BLaER1 treated with 17β-estradiol and CSF1 and Interleukin-3, amounts not matched to agents 10 nM and 100 nM (cell line): ENCODE results near the gene JMJD6.
"Not testable (repeated sequence)": the region's sequence is repeated elsewhere in the genome, so short reads cannot be mapped to it uniquely, and the experiment has no call there.

Source experiments
- H3K27ac ChIP-seq, 11 experiments: shearing (Covaris generic); formaldehyde crosslinking; 2 replicates each; pipeline ENCODE4 v1.8.1; 2022
- H3K27me3 ChIP-seq, 11 experiments: shearing (Covaris generic); formaldehyde crosslinking; 2 replicates each; pipeline ENCODE4 v1.8.1; 2022
- H3K36me3 ChIP-seq, 11 experiments: shearing (Covaris generic); formaldehyde crosslinking; 2 replicates each; pipeline ENCODE4 v1.8.1; 2022
- H3K4me1 ChIP-seq, 10 experiments: shearing (Covaris generic); formaldehyde crosslinking; 2 replicates each; pipeline ENCODE4 v1.8.1; 2022
- H3K4me2 ChIP-seq, 11 experiments: shearing (Covaris generic); formaldehyde crosslinking; 2 replicates each; pipeline ENCODE4 v1.8.1; 2022
- H3K4me3 ChIP-seq, 10 experiments: shearing (Covaris generic); formaldehyde crosslinking; 2 replicates each; pipeline ENCODE4 v1.8.1; 2022
- H3K9ac ChIP-seq, 11 experiments: shearing (Covaris generic); formaldehyde crosslinking; 2 replicates each; pipeline ENCODE4 v1.8.1; 2022
- H3K9me3 ChIP-seq, 11 experiments: shearing (Covaris generic); formaldehyde crosslinking; replicated peaks in 1 of 11; 2 replicates each; pipeline ENCODE4 v1.8.1; 2022
- H4K20me1 ChIP-seq, 11 experiments: shearing (Covaris generic); formaldehyde crosslinking; 2 replicates each; pipeline ENCODE4 v1.8.1; 2022
- Cebpa-rat ChIP-seq, 11 experiments: shearing (Covaris generic); IDR thresholded peaks; 2 replicates each; pipeline ENCODE4 v1.8.1; 2022

The JMJD6 gene

DNA sequence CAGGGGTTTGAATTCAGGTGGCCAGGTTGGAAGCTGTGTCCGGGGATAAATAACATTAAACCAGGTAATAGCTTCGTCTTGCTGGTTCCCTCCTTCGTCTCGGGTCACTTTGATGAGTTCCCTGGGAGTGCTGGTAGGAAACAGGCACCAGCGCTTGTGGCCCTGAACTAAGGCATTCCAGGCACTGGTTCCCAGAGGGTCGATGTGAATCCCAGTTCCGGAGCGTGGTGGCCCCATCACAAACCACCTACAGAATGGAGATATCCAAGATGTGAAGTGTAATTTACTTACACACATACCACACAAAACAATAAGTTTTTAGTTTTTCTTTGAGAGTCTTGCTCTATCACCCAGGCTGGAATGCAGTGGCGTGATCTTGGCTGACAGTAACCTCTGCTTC, 2.6 kb downstream of the JMJD6 start:
- Histone ChIP-seq H3K9me3 (no peaks in the 10 kb centered on the region), H3K4me1 (peaks cover 54 to 70% (median 62%) of the 10 kb centered on the region in 10 experiments), H3K4me3 (peak overlapping the region in 2 of 10 experiments; percentile 15 to 89; a peak in 4 of 20 replicates), H3K27ac (peak overlapping the region in 2 of 11 experiments; percentile 22 to 99; a peak in 2 of 22 replicates), H3K36me3 (peaks cover 57 to 67% (median 64%) of the 10 kb centered on the region in 11 experiments), H4K20me1 (peaks cover 17 to 87% (median 60%) of the 10 kb centered on the region in 11 experiments; a peak in 18 of 22 replicates), H3K9ac (peak overlapping the region in 10 of 11 experiments; percentile 29 to 98 (median 95); a peak in 11 of 22 replicates), H3K27me3 (no peaks in the 10 kb centered on the region), H3K4me2 (peak overlapping the region; percentile 87 to 99 (median 94); a peak in 20 of 22 replicates)
- no peak for TF ChIP-seq Cebpa-rat (IDR thresholded peaks at IDR 0.05)

DNA sequence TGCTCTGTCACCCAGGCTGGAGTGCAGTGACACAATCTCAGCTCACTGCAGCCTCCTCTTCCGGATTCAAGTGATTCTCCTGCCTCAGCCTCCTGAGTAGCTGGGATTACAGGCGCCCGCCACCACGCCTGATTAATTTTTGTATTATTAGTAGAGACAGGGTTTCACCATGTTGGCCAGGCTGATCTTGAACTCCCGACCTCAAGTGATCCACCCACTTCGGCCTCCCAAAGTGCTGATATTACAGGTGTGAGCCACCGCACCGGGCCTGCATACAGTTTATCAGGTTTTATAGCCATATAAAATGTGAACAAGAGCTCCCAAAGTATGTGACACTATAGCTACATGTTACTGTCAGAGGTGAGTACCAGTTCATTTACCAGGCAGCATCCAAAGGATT, 3.4 kb downstream of the JMJD6 start:
- not testable (repeated sequence) for H3K4me3 ChIP-seq, H3K9ac ChIP-seq, H3K27ac ChIP-seq, H3K9me3 ChIP-seq, H3K27me3 ChIP-seq
- Histone ChIP-seq H4K20me1 (peaks cover 17 to 87% (median 58%) of the 10 kb centered on the region in 11 experiments; a peak in 18 of 22 replicates), H3K4me1 (peaks cover 48 to 70% (median 55%) of the 10 kb centered on the region in 10 experiments), H3K4me2 (peak overlapping the region in 8 of 11 experiments; percentile 9 to 98 (median 20); a peak in 6 of 22 replicates), H3K36me3 (peaks cover 65 to 76% (median 73%) of the 10 kb centered on the region in 11 experiments)

DNA sequence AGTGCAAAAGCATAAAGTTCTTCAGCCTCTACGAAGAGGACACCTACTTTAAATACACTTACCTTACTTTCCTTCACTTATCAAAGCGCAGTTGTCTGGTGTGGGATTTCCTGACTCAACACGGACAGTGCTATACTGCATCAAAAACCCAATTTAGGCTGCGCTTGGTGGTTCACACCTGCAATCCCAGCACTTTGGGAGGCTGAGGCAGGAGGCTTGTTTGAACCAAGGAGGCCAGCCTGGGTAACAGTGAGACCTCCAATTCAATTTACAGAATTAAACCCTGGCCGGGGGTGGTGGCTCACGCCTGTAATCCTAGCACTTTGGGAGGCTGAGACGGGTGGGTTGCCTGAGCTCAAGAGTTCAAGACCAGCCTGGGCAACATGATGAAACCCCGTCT, 4.1 kb downstream of the JMJD6 start:
- Histone ChIP-seq H3K36me3 (peaks cover 72 to 83% (median 80%) of the 10 kb centered on the region in 11 experiments), H3K4me3 (no peak overlapping the region), H3K9me3 (no peaks in the 10 kb centered on the region), H3K4me1 (peaks cover 45 to 71% (median 57%) of the 10 kb centered on the region in 10 experiments), H3K27me3 (no peaks in the 10 kb centered on the region), H3K4me2 (peak overlapping the region in 9 of 11 experiments; percentile 0 to 93 (median 12); a peak in 9 of 22 replicates), H3K27ac (no peak overlapping the region), H3K9ac (peak overlapping the region in 5 of 11 experiments; percentile 4 to 54 (median 19); a peak in 5 of 22 replicates), H4K20me1 (peaks cover 14 to 87% (median 58%) of the 10 kb centered on the region in 11 experiments; a peak in 18 of 22 replicates)
- no peak for TF ChIP-seq Cebpa-rat (IDR thresholded peaks at IDR 0.05)

DNA sequence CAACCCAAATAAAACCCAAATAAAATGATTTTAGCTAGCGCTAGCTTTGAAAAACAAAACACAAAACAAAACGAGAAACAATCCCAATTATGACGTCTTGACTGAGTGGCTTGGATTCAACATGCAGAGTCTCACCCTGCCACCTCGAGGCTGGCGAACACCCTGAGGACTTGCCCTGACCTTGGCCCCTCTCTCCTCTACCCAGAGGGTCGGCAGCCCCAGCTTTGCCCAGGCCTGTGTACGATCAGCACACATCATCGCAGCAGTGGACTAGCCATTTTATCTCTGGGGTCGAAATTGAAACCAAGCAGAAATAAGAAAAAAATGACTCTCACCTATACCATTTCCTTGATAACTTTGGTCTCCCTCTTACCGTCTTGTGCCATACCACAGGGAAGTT, 4.9 kb downstream of the JMJD6 start:
- peaks cover 80 to 91% (median 88%) of the 10 kb centered on the region in 11 experiments for H3K36me3 ChIP-seq

DNA sequence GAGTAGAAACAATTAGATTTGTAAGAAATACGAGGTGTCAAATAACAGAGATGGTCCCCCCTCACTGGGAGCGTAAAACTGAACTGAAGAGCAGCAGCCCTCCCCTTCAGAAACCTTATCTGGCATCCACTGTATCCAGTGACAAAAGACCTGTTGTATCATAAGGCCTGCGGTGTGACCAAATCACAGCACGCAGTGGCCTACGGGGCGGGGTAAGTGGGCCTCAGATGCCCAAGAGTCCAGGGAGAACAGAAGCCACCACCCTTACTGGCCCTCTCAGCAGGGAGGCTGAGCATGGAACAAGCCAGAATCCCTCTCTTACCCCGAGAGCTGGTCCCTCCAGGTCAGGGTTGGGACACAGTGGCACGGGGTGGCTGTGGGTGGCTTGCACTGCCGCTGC, 5.5 kb downstream of the JMJD6 start:
- H3K4me2 ChIP-seq: peak overlapping the region; percentile 6 to 93 (median 38); a peak in 19 of 22 replicates
- H4K20me1 ChIP-seq: peaks cover 11 to 99% (median 66%) of the 10 kb centered on the region in 11 experiments; a peak in 18 of 22 replicates
- H3K9ac ChIP-seq: peak overlapping the region; percentile 11 to 67 (median 41); a peak in 9 of 22 replicates
- H3K9me3 ChIP-seq: no peaks in the 10 kb centered on the region
- TF ChIP-seq Cebpa-rat (IDR thresholded peaks at IDR 0.05): no peak
- H3K27ac ChIP-seq: peak overlapping the region in 1 of 11 experiments; percentile 25; a peak in 3 of 22 replicates
- H3K27me3 ChIP-seq: no peaks in the 10 kb centered on the region
- H3K4me1 ChIP-seq: peaks cover 58 to 84% (median 70%) of the 10 kb centered on the region in 10 experiments
- H3K4me3 ChIP-seq: no peak overlapping the region
- peaks cover 85 to 96% (median 93%) of the 10 kb centered on the region in 11 experiments for H3K36me3 ChIP-seq

More for the DNA sequence above, 4.9 kb downstream of the JMJD6 start:
- Histone ChIP-seq H3K27ac (peak overlapping the region in 1 of 11 experiments; percentile 25; a peak in 2 of 22 replicates), H4K20me1 (peaks cover 13 to 94% (median 61%) of the 10 kb centered on the region in 11 experiments; a peak in 18 of 22 replicates), H3K4me1 (peaks cover 52 to 79% (median 65%) of the 10 kb centered on the region in 10 experiments), H3K4me2 (peak overlapping the region in 8 of 11 experiments; percentile 6 to 93 (median 41); a peak in 15 of 22 replicates), H3K27me3 (no peaks in the 10 kb centered on the region), H3K9ac (peak overlapping the region in 10 of 11 experiments; percentile 18 to 67 (median 42); a peak in 9 of 22 replicates), H3K9me3 (no peaks in the 10 kb centered on the region), H3K4me3 (no peak overlapping the region)
- no peak for TF ChIP-seq Cebpa-rat (IDR thresholded peaks at IDR 0.05)

- Histone ChIP-seq H3K27ac (no peak overlapping the region), H3K4me3 (no peak overlapping the region), H3K4me1 (peaks cover 61 to 88% (median 72%) of the 10 kb centered on the region in 10 experiments), H3K4me2 (0 out of 22 replicates have a peak overlapping the region, but pooled peaks of 3 of the 11 experiments have one; percentile 37 to 58 (median 44)), H4K20me1 (peaks cover 5 to 100% (median 67%) of the 10 kb centered on the region in 11 experiments; a peak in 18 of 22 replicates), H3K36me3 (peaks cover 93 to 100% (median 99%) of the 10 kb centered on the region in 11 experiments), H3K9ac (peak overlapping the region in 2 of 11 experiments; percentile 20 to 67; a peak in 1 of 22 replicates), H3K27me3 (no peaks in the 10 kb centered on the region), H3K9me3 (no peaks in the 10 kb centered on the region)
- no peak for TF ChIP-seq Cebpa-rat (IDR thresholded peaks at IDR 0.05)
Measured at GRCh38 chr17:76720211-76720610, 6.2 kb downstream of the JMJD6 start.

GRCh38 chr17:76718516-76718915, 7.9 kb downstream of the JMJD6 start:
- TF ChIP-seq Cebpa-rat (IDR thresholded peaks at IDR 0.05): no peak
- peaks cover 58 to 81% (median 69%) of the 10 kb centered on the region in 10 experiments for H3K4me1 ChIP-seq
- H4K20me1 ChIP-seq: peaks cover 3 to 100% (median 67%) of the 10 kb centered on the region in 11 experiments; a peak in 19 of 22 replicates
- H3K4me3 ChIP-seq: no peak overlapping the region
- H3K27ac ChIP-seq: no peak overlapping the region; a peak in 1 of 22 replicates
- no peaks in the 10 kb centered on the region for H3K9me3 ChIP-seq
- no peaks in the 10 kb centered on the region for H3K27me3 ChIP-seq
- 0 out of 22 replicates have a peak overlapping the region, but pooled peaks of 1 of the 11 experiments have one; percentile 74 for H3K4me2 ChIP-seq
- peaks cover 85 to 97% (median 93%) of the 10 kb centered on the region in 11 experiments for H3K36me3 ChIP-seq
- H3K9ac ChIP-seq: no peak overlapping the region; a peak in 1 of 22 replicates

DNA sequence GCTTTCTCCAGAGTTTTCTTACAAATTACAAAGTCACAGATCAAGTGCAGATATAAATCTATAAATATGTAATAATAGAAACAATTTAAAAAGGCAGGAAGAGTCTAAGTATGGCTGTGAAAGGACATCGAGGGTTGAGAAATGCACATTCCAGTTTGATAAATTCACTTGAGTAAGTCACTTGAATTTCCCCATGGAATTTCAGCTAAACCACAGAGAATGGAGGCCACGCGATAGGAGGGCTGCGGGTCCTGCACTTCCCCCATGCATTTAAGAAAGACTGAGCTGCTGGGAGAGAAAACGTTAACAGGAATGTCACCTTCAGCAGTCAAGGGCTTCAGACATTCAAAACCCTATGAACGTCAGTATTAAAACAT, 9.6 kb downstream of the JMJD6 start:
- Histone ChIP-seq H3K27me3 (no peaks in the 10 kb centered on the region), H3K9ac (peak overlapping the region; percentile 28 to 78 (median 57); a peak in 19 of 22 replicates), H3K27ac (peak overlapping the region in 10 of 11 experiments; percentile 56 to 83 (median 76); a peak in 20 of 22 replicates), H4K20me1 (peaks cover 0 to 100% (median 51%) of the 10 kb centered on the region in 11 experiments; a peak in 19 of 22 replicates), H3K9me3 (no peaks in the 10 kb centered on the region), H3K4me1 (peaks cover 49 to 73% (median 65%) of the 10 kb centered on the region in 10 experiments), H3K4me3 (no peak overlapping the region), H3K4me2 (peak overlapping the region; percentile 2 to 89 (median 76); a peak in 21 of 22 replicates), H3K36me3 (peaks cover 71 to 89% (median 85%) of the 10 kb centered on the region in 11 experiments)
- no peak for TF ChIP-seq Cebpa-rat (IDR thresholded peaks at IDR 0.05)
